T-helper 17 cell (primary cell): ENCODE measurements around the gene ICA1. TPM values are rescaled to one million over a fixed set of nuclear protein-coding genes. Genes with fewer than 3 reads are reported as not detected.
"Not testable (repeated sequence)": the region's sequence is repeated elsewhere in the genome, so short reads cannot be mapped to it uniquely, and the experiment has no call there.

Experiments used
- ATAC-seq: fragments of 150-1000 bp; cut with Tn5 transposase; 2 replicates; pipeline ENCODE4 v1.10.0; 2021; ENCODE audit warnings: mild to moderate bottlenecking, moderate library complexity
- DNase-seq, 3 donors: peaks; one replicate each; pipeline versions ENCODE4 v3.0.0 to v3.0.0-alpha.2; 2020 to 2021
- H3K9me3 ChIP-seq: one replicate; pipeline ENCODE4 v1.7.0; 2013; ENCODE audit warnings: low read length, mild to moderate bottlenecking; ENCODE audit not compliant: control insufficient read depth, poor library complexity, severe bottlenecking
- H3K27ac Mint-ChIP-seq: one replicate; pipeline ENCODE4 v1.8.0; 2022; ENCODE audit warnings: mild to moderate bottlenecking, moderate library complexity, mixed read lengths
- H3K27me3 Mint-ChIP-seq: one replicate; pipeline ENCODE4 v1.8.0; 2022; ENCODE audit warnings: mixed read lengths
- H3K36me3 Mint-ChIP-seq: one replicate; pipeline ENCODE4 v1.8.0; 2022; ENCODE audit warnings: low read depth, mixed read lengths
- H3K4me1 Mint-ChIP-seq: one replicate; pipeline ENCODE4 v1.8.0; 2022; ENCODE audit warnings: mild to moderate bottlenecking, mixed read lengths
- H3K4me3 Mint-ChIP-seq: one replicate; pipeline ENCODE4 v1.8.0; 2022; ENCODE audit warnings: mild to moderate bottlenecking, moderate library complexity, mixed read lengths
- total RNA-seq, 4 donors: library from RNA in 2 of 4; stranded (reverse) in 2 of 4; gene quantifications; one replicate each; pipeline ENCODE4 v1.2.3 and lab custom pipeline; 2022 to 2026

The ICA1 gene
- total RNA-seq, 2 donors from 2014 or later = 4.5 to 12.8 TPM

DNA sequence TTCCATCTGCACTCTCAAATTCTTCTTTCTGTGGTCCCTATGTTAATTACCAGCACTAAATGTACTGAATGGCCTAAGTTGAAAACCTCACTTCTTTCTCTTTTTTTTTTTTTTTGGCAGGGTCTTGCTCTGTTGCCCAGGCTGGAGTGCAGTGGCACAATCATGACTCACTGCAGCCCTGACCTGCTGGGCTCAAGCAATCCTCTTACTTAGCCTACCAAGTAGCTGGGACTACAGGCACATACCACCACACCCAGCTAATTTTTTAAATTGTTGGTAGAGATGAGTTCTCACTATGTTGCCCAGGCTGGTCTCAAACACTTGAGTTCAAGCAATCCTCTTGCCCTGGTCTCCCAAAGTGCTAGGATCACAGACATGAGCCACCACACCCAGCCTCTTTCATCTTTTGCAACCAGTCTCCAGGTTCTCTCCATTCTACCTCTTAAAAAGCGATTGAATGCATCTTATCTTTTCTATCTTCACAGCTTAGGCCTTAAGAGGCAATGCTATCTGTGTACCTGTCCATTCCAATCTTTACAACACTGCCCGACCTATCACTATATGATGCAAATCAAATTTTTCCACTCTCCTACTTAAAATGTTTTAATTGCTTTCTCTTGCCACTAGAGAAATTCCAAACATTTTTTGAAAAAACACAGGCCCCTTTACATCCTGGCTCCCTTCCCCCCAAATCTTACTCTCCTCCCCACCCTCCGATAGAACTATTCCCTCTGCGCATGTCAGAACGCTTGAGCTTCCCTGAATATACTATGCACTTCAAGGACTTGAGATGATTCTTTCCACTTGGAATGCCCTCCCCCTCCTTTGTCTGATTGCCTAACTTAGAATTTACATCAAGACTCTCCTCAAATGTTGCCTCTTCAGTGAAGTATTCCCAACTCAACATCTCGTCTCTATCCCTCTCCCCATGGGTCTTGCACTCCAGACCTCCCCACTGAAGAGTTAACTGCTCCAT lies 6.0 kb downstream of the ICA1 start:
- Mint-ChIP-seq H3K27me3 (peaks cover 24% of the 10 kb centered on the region), H3K27ac (no peak overlapping the region), H3K36me3 (peaks cover 2% of the 10 kb centered on the region), H3K4me1 (peaks cover 3% of the 10 kb centered on the region), H3K4me3 (no peak overlapping the region)
- DNase-seq = no peak
- no peaks in the 10 kb centered on the region for H3K9me3 ChIP-seq
- no peak for ATAC-seq

DNA sequence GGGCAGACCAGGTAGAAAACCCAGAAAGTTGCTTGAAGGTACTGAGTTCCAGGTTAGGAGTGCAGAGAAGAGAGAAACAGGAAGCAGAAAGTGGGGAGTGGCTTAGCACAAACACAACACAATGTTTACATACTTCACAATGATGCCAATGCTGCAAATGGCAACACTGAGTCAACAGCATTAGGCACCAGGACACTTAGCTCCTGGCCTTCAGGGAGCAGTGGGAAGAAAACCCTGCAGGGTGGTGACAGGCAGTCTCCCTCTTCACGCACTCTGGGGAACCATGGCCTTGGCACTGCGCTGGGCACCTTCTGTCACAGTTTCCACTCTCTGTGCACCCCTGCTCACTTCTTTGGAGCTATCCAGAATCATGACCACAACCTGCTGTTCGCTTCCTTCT lies 7.3 kb downstream of the ICA1 start:
- Mint-ChIP-seq H3K27me3 (peaks cover 13% of the 10 kb centered on the region), H3K4me1 (no peaks in the 10 kb centered on the region), H3K36me3 (peaks cover 2% of the 10 kb centered on the region), H3K4me3 (no peak overlapping the region), H3K27ac (no peak overlapping the region)
- DNase-seq (no peak), ATAC-seq (no peak)
- H3K9me3 ChIP-seq = no peaks in the 10 kb centered on the region

DNA sequence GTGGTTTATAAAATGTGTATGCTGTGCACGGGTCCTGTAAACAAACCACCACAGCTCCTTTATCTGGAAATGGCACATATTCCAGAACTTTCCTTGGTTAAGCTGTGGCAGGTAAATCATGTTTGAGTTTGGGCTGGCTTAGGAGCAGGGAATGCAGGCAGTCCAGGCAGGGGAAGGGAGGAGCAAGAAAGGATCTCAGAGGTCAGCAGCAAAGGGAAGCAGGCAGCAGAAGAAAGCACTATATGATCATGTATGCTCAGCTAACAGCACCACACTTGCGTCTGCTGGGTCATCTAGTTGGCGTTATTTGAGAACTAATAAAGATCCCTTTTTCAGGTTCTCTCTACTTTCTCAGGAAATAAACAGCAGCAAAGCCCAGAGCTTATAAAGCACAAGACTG lies 7.8 kb downstream of the ICA1 start:
- peaks cover 14% of the 10 kb centered on the region for H3K27me3 Mint-ChIP-seq
- H3K9me3 ChIP-seq = no peaks in the 10 kb centered on the region
- peaks cover 2% of the 10 kb centered on the region for H3K36me3 Mint-ChIP-seq
- no peak for DNase-seq
- no peak overlapping the region for H3K27ac Mint-ChIP-seq
- ATAC-seq = no peak
- H3K4me1 Mint-ChIP-seq = no peaks in the 10 kb centered on the region
- H3K4me3 Mint-ChIP-seq = no peak overlapping the region

GRCh38 chr7:8251195-8251594 lies 10.8 kb downstream of the ICA1 start:
- H3K4me1 Mint-ChIP-seq = no peaks in the 10 kb centered on the region
- peaks cover 24% of the 10 kb centered on the region for H3K27me3 Mint-ChIP-seq
- no peak overlapping the region for H3K27ac Mint-ChIP-seq
- H3K9me3 ChIP-seq = no peaks in the 10 kb centered on the region
- ATAC-seq (no peak), DNase-seq (no peak)
- H3K4me3 Mint-ChIP-seq = no peak overlapping the region
- peaks cover 2% of the 10 kb centered on the region for H3K36me3 Mint-ChIP-seq

GRCh38 chr7:8250547-8250946 lies 11.4 kb downstream of the ICA1 start:
- Mint-ChIP-seq H3K4me3 (no peak overlapping the region), H3K27me3 (peaks cover 24% of the 10 kb centered on the region), H3K36me3 (peaks cover 2% of the 10 kb centered on the region), H3K4me1 (no peaks in the 10 kb centered on the region), H3K27ac (no peak overlapping the region)
- DNase-seq (no peak), ATAC-seq (no peak)
- H3K9me3 ChIP-seq = no peaks in the 10 kb centered on the region

GRCh38 chr7:8249121-8249520 lies 12.8 kb downstream of the ICA1 start:
- no peak overlapping the region for H3K27ac Mint-ChIP-seq

DNA sequence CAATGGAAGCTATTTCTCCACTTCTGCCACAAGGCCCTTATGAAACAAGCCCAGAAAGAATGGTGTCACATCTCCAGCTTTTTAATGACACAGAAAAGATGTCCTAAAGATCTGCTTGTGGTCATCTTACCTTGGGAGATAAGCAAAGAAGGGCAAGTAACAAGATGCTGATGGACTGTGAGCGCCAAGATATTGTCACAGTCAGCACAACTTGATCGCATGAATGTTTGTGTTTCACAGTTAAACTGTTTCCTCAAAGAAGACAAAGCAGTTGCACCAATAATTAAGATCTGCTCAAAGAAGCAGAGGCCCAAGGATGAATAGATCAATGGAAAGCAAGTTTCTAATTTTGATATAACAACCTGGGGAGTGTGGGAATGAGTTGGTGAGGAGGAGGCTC lies 15.9 kb downstream of the ICA1 start:
- no peaks in the 10 kb centered on the region for H3K4me1 Mint-ChIP-seq
- H3K4me3 Mint-ChIP-seq = no peak overlapping the region
- no peaks in the 10 kb centered on the region for H3K36me3 Mint-ChIP-seq
- H3K27ac Mint-ChIP-seq = no peak overlapping the region
- DNase-seq (no peak), ATAC-seq (no peak)
- H3K27me3 Mint-ChIP-seq = peaks cover 16% of the 10 kb centered on the region
- H3K9me3 ChIP-seq = no peaks in the 10 kb centered on the region

More at GRCh38 chr7:8249121-8249520, 12.8 kb downstream of the ICA1 start:
- ATAC-seq (no peak), DNase-seq (no peak)
- Mint-ChIP-seq H3K36me3 (peaks cover under 1% of the 10 kb centered on the region), H3K27me3 (peaks cover 21% of the 10 kb centered on the region), H3K4me3 (no peak overlapping the region), H3K4me1 (no peaks in the 10 kb centered on the region)
- H3K9me3 ChIP-seq = no peaks in the 10 kb centered on the region

DNA sequence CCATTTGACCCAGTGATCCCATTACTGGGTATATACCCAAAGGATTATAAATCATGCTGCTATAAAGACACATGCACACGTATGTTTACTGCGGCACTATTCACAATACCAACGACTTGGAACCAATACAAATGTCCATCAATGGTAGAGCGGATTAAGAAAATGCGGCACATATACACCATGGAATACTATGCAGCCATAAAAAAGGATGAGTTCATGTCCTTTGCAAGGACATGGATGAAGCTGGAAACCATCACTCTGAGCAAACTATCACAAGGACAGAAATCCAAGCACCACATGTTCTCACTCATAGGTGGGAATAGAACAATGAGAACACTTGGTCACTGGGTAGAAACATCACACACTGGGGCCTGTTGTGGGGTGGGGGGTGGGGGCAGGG lies 16.9 kb downstream of the ICA1 start:
- not testable (repeated sequence) for H3K36me3 Mint-ChIP-seq, H3K9me3 ChIP-seq, ATAC-seq, H3K27ac Mint-ChIP-seq, H3K4me1 Mint-ChIP-seq, H3K4me3 Mint-ChIP-seq, DNase-seq
- peaks cover 26% of the 10 kb centered on the region for H3K27me3 Mint-ChIP-seq

DNA sequence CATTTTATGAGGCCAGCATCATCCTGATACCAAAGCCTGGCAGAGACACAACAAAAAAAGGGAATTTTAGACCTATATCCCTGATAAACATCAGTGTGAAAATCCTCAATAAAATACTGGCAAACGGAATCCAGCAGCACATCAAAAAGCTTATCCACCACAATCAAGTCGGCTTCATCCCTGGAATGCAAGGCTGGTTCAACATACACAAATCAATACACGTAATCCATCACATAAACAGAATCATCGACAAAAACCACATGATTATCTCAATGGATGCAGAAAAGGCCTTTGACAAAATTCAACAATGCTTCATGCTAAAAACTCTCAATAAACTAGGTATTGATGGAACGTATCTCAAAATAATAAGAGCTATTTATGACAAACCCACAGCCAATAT lies 18.9 kb downstream of the ICA1 start:
- not testable (repeated sequence) for H3K36me3 Mint-ChIP-seq, H3K4me1 Mint-ChIP-seq, ATAC-seq, DNase-seq, H3K9me3 ChIP-seq, H3K4me3 Mint-ChIP-seq, H3K27ac Mint-ChIP-seq
- peaks cover 26% of the 10 kb centered on the region for H3K27me3 Mint-ChIP-seq

DNA sequence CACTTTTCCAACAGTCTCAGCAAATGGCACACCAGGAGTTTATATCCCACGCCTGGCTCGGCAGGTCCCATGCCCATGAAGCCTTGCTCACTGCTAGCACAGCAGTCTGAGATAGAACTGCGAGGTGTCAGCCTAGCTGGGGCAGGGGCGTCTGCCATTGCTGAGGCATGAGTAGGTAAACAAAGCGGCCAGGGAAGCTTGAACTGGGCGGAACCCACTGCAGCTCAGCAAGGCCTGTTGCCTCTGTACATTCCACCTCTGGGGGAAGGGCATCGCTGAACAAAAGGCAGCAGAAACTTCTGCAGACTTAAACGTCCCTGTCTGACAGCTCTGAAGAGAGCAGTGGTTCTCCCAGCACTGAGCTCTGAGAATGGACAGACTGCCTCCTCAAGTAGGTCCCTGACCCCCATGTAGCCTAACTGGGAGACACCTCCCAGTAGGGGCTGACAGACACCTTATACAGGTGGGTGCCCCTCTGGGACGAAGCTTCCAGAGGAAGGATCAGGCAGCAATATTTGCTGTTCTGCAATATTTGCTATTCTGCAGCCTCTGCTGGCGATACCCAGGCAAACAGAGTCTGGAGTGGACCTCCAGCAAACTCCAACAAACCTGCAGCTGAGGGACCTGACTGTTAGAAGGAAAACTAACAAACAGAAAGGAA lies 22.1 kb downstream of the ICA1 start:
- H3K36me3 Mint-ChIP-seq, H3K9me3 ChIP-seq, H3K4me1 Mint-ChIP-seq, H3K27ac Mint-ChIP-seq, ATAC-seq, H3K4me3 Mint-ChIP-seq, DNase-seq: not testable (repeated sequence)
- H3K27me3 Mint-ChIP-seq = peaks cover 35% of the 10 kb centered on the region

- DNase-seq = no peak
- H3K36me3 Mint-ChIP-seq = peaks cover 2% of the 10 kb centered on the region
- no peaks in the 10 kb centered on the region for H3K4me1 Mint-ChIP-seq
- ATAC-seq = no peak
- peaks cover 53% of the 10 kb centered on the region for H3K27me3 Mint-ChIP-seq
- no peak overlapping the region for H3K27ac Mint-ChIP-seq
- H3K4me3 Mint-ChIP-seq = no peak overlapping the region
- no peaks in the 10 kb centered on the region for H3K9me3 ChIP-seq
These were observed 25.1 kb downstream of the ICA1 start for GRCh38 chr7:8236780-8237407.

- no peak overlapping the region for H3K27ac Mint-ChIP-seq
- H3K4me1 Mint-ChIP-seq = no peaks in the 10 kb centered on the region
- DNase-seq = no peak
- ATAC-seq = no peak
- no peak overlapping the region for H3K4me3 Mint-ChIP-seq
- no peaks in the 10 kb centered on the region for H3K9me3 ChIP-seq
- H3K27me3 Mint-ChIP-seq = peaks cover 41% of the 10 kb centered on the region
- H3K36me3 Mint-ChIP-seq = no peaks in the 10 kb centered on the region
These were observed 28.7 kb downstream of the ICA1 start for GRCh38 chr7:8232999-8233847.
